Skeletal muscle satellite cell (primary cell): ENCODE data around the gene INO80. TPM values are rescaled to one million over a fixed set of nuclear protein-coding genes. Genes with fewer than 3 reads are reported as not detected.

Source experiments
- H3K27me3 ChIP-seq: 2 replicates; pipeline ENCODE4 v1.7.0; 2013; ENCODE audit warnings: low read length; ENCODE audit not compliant: control insufficient read depth, insufficient read depth
- H3K36me3 ChIP-seq: 2 replicates; pipeline ENCODE4 v1.7.0; 2013; ENCODE audit warnings: mild to moderate bottlenecking, control low read depth, low read length; ENCODE audit not compliant: insufficient read depth
- H3K4me1 ChIP-seq: 2 replicates; pipeline ENCODE4 v1.7.0; 2013; ENCODE audit warnings: low read length; ENCODE audit not compliant: control insufficient read depth, insufficient read depth
- H3K4me2 ChIP-seq: 2 replicates; pipeline ENCODE4 v1.7.0; 2013; ENCODE audit warnings: mild to moderate bottlenecking, low read length
- H3K4me3 ChIP-seq: 2 replicates; pipeline ENCODE4 v1.7.0; 2013; ENCODE audit warnings: low read length
- H3K9ac ChIP-seq: 2 replicates; pipeline ENCODE4 v1.7.0; 2013; ENCODE audit warnings: mild to moderate bottlenecking, low read depth, low read length, moderate library complexity
- H3K9me3 ChIP-seq: replicated peaks from 2 replicates; pipeline ENCODE4 v1.7.0; 2013; ENCODE audit warnings: mild to moderate bottlenecking, control low read depth, low read length
- small RNA-seq: library from RNA; depleted of rRNA; stranded (forward); fragments of <200 nt; gene quantifications from one replicate; pipeline ENCODE3, GENCODE V24; 2012

Gene INO80

GRCh38 chr15:40931300-40932142 lies 184.6 kb downstream of the INO80 start:
- Histone ChIP-seq H3K4me3 (no peak overlapping the region), H3K4me2 (no peak overlapping the region), H3K36me3 (no peaks in the 10 kb centered on the region), H3K27me3 (peaks cover 54% of the 10 kb centered on the region), H3K9ac (no peak overlapping the region), H3K9me3 (no peaks in the 10 kb centered on the region), H3K4me1 (peaks cover 27% of the 10 kb centered on the region)

DNA sequence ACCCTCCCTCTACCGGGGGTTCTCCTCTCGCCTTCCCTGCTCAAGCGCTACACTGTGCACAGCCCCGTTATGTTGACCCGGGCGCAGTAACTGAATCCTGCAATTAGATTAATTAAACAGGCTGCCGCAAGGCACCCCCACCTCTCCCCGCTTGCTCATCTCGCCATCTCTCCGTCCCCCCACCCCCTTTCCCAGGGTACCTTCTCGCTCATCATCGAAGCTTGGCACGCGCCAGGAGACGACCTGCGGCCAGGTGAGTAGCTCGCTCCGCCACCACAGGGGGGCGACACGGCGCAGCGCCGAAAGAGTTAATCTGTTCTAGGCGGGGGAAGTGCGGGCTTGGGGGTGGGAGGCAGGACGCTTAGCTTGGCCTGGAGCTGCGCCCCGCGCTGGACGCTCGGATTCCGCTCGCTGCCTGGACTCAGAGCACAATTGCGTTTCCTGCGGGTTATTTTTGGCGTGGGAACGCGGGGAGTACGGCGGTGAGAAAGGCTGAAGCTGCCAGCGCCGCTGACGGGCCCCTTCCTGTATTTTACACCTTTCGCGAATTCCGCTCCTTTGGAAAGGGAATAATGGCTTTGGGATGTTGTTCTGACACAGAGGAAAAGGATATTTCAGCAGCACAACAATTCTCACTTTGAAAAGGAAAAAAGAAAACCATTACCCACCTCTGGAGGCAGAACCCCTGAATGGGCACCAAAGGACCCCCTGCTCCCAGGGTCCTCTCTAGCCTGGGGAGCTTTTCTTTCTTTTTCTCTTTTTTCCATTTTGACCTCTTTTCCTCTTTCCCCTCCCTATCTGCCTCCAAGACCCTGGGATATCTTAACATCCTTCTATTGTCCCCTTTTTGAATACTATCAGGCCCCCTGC lies 185.4 kb downstream of the INO80 start:
- Histone ChIP-seq H3K9ac (no peak overlapping the region), H3K4me3 (peak overlapping the region; percentile 26), H3K27me3 (peaks cover 62% of the 10 kb centered on the region), H3K36me3 (no peaks in the 10 kb centered on the region), H3K4me1 (peaks cover 35% of the 10 kb centered on the region), H3K9me3 (no peaks in the 10 kb centered on the region), H3K4me2 (peak overlapping the region; percentile 93)

- H3K4me3 ChIP-seq, result peak overlapping the region; percentile 67
- peaks cover 36% of the 10 kb centered on the region for H3K4me1 ChIP-seq
- peaks cover 70% of the 10 kb centered on the region for H3K27me3 ChIP-seq
- H3K9ac ChIP-seq, result no peak overlapping the region
- H3K9me3 ChIP-seq, result no peaks in the 10 kb centered on the region
- no peaks in the 10 kb centered on the region for H3K36me3 ChIP-seq
- peak overlapping the region; percentile 93 for H3K4me2 ChIP-seq
These were observed 186.2 kb downstream of the INO80 start for GRCh38 chr15:40929660-40930429.

Small RNA genes within 50 kb of the gene (small RNA-seq; reads per million reads assigned to genes)
- not detected for gene ISCA1P4
